ENCODE measurements around the gene SKP1.

- TF ChIP-seq POLR2A (IDR thresholded peaks at IDR 0.05; ENCODE audit: low read depth, low read length), result no peak
- no peak for TF ChIP-seq TAF1 (IDR thresholded peaks at IDR 0.05; ENCODE audit: borderline replicate concordance, low read depth, low read length)
- TF ChIP-seq POLR2AphosphoS5 (IDR thresholded peaks at IDR 0.05; ENCODE audit: low read depth, low read length), result no peak
Measured at GRCh38 chr5:134188092-134188491, 11.3 kb upstream of the SKP1 start.
